DMS 273 (cell line): ENCODE data around the gene INSC.

ENCODE experiments used
- DNase-seq: peaks from one replicate; lab custom pipeline; 2025; ENCODE audit not compliant: unreplicated experiment; lab: John Stamatoyannopoulos, UW

The INSC gene

DNA sequence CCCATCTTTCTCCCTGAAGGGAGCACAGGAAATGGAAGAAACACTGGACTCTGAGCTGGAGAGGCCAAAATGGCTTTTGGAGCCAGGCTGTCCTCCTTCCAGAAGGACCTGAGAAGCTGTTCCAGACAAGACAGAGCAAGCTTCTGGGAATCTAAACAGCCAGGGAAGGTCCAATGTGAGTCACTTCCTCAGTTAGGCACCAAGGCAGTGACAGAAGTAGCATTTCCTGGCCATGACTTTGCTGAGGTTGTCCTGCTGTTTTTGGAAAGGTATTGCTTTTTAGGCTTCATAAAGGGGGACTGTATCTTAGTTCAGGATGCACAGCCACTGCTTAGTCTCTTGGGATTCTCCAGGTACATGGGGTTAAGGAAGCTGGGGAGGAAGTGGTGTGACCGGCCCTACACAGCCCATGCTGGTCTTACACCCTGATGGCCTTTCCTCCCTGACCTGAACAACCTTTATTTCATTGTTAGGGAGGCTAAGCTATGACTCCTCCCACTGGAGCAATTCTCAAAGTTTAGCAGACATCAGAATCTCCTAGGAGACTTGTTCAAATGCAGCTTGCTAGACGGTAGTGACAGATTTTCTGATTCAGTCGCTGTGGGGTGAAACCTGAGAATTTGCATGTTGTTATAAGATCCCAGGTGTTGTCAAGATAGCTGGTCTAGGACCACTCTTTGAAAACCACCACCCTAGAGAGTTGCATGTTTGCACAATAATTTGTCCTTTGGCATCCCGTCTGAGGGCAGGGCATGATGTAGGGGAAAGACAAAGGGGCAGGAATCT is 6.8 kb upstream of the INSC start:
- no peak for DNase-seq

DNA sequence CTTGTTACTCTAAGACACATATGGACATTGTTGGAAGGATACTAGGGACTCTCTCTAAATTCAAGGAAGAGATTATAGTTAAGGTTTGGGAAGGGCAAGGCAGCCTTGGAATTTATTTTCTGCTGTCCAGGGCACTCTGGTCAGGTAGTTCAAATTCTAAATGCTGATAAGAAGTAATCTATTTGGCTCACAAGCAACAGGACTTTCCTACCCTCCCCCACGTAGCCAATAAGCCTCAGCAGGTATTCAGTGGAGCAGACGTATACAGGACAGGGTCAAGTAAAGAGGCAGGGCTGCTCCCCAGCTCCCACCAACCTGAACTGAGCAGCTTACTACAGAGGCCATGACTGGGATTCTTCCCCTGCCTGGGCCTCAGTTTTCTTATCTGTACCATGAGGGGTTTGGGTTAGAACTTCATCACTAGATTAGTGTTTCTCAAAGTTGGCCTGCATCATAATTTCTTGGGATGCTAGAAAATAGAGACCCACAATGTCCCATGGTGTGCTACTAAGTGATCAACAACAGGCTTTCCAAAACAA is 6.1 kb upstream of the INSC start:
- no peak for DNase-seq

DNA sequence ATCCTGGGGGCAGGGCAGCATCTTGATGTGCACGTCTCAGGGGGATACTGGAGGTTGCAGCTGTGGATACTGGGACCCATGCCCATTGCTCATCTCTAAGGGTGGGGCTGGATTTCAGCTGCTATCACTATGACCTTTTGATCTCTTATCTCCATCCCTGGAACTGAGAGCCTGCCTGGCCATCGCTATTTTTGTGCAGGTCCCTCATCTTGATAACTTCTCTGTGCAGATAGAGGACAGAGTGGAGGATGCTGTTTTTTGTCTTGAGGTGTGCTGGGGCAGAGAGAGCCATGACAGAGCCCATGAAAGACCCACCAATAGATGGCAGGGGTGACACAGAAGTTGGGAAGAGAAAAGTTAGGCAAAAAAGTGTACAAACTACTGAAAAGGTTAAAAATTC is 5.1 kb upstream of the INSC start:
- no peak for DNase-seq

DNA sequence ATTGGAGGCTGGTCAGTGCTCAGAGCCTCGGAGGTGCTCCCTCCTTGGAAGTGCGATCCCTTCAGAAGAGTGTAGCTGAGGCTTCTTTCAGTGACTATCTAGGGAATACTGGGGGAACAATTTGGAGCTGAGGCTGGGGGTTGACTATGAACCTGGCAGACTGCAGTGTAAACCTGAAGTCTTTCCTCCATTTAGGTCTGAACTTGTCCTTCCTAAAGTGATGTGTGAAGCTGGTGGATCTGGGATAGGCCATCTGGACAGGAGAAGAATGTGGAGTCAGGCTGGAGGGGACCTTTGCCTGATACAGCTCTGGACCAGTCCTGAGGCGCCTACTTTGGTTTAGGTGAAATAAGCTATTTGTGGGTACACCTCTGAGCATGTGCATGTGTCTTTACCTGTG is 3.5 kb upstream of the INSC start:
- DNase-seq = no peak

DNA sequence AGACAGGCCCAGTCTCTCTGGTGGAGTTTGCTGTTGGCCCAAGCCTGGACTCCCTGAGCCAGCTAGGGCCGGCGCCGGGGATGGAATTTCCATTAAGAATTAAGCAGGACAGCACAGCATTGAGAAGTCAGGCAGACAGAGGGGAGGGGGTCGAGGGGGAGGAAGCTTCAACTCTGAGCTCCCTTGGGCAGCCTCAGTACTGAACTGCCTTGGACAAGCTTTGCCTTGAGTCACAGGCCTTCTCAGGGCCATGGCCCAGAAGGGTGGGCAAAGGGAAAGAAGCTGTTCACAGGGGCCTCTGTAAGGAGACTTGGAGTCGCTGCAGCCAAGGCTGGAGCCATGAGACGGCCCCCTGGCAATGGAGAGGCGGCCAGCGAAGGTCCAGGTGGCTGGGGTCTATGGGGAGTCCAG is 2.6 kb upstream of the INSC start:
- DNase-seq = no peak

DNA sequence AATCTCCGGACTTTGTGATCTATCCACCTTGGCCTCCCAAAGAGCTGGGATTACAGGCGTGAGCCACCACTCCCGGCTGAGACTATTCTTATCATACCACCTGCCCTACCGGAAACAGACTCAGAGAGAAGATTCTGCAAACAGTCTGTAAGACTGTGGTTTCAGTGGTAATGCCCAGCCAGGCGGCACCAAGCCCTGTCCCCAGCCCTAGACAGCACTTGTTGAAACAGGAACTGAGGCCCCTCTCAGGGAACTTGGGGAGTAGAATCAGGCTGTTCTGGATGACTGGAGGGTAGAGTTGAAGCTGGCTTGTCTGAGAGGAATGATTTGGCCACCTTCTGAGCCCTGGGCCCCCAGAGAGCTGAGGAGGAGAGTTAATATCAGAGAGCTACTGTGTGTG is 1.3 kb upstream of the INSC start:
- DNase-seq = no peak

DNA sequence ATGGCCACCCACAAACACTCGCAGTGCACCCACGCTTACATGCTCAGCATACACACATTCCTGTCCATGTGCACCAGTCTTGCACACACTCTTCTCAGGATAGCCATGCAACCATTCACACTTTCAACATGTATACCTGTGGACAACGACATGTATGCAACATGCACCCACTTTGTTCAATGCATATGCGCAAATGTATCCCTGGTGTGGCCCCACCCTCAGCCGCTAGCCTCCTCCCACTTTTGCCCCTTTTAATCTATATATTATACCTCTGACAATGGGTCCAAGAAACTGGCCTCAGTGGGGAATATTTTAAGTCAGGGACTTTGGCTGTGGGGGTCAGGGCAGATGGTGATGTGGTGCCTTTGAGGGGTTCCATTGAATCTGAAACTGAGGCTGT is 963 bp downstream of the INSC start:
- DNase-seq = no peak

DNA sequence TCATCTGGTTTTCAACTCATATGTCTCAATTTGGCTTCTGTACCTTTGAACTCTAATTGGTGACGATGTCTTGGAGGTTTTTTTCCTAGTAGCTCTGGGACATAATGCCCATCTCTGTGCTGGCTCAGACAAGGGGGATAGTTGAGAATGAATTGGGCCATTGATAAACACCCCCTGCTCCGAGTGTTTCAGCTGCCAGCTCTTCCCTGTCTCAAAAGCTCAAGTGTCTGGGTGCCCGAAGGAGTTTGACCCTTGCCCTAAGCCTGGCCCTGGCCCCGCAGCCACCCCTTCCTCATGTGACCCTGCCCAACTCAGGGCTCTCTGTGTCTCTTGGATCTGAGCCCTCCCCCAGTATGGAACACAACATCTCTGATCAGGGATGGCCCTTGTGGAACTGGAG is 3.0 kb downstream of the INSC start:
- no peak for DNase-seq

DNA sequence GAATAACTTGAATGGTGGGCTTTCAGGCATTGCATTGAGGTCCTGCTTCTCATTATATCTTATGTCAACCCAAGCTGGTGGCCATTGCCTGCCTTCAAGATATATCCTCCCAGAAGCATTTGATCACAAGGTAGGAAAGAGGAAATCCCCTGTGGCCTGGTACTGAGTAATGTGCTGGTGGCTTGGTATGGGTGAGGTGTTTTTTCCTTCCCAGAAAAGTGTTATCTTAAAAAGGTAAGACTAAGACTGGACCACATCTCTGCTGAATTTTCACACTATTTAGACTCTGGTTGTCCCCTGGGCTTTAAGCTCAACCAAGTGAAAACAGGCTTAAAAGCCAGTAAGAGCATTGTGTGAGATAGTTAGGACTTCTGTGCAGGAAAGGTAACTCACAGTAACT is 3.7 kb downstream of the INSC start:
- no peak for DNase-seq

DNA sequence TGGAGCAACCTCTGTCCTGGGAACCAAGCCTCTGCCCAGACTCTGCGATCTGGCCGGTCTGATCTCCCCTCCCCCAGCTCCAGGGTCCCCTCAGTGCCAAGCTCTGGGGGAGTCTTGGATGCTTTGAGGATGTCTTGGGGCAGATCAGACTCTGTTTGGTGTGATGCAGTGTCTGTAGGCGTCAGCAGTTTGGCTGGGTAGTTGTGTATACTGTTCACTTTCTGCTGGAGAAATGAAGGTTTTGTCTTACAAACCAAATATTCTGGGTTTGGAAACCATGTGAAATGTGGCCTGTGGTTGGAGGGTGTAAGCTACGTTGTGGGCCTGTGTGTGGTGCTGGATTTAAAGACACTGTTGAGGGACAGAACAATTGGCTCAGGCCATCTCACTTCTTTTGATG is 4.6 kb downstream of the INSC start:
- no peak for DNase-seq

DNA sequence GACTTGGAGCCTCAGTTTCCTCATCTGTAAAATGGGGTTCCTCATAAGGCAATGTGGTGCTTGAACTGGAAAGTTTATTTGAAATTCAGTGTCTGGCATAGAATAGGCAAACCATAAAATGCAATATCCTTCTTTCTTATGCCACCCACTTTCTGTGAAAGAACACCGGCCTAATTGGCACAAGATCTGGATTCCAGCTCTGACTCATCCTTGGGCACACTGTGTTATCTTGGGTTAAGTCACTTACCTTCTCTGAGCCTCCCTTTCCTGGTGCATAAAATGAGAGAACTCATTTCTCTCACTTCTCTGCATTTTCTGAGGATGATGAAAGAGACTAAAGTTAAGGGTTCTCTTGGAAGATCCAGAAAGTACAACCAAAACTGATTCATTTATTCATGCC is 5.1 kb downstream of the INSC start:
- no peak for DNase-seq

DNA sequence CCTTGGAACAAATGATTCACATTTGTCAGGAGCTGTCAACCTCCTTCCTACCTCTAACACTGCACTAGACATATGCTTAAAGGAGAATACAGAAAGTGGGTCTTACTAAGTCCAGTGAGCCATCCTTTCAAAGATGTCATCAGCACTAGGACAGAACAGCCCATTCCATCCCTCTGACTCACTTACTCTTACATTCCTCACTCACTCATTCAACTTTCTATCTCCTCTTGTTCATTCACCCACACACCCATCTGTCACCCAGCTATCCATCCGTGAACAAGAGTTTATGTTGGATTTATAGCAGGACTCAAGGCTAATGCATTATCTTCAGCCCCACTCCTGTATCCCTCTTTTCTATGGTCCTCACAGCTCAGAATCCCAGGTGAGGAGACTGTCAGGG is 9.1 kb downstream of the INSC start:
- no peak for DNase-seq

DNA sequence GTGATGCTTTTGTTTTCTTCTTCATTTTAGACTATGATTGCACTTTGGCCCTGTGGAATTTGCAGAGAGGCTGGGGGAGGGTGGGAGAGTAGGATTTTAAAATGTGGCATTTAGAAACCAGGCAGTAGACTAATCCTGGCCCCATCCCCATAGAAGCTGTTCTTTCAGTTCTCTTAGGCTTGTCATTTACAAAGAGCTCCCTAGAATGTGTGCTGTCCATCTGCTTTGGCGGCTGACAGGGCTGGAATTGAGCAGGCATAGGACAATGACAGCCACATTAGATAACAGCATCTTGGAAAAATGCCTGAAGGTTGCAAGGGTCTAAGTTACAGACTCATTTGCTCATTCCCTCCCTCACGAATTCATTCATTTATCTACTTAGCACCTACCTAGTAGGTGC is 9.8 kb downstream of the INSC start:
- DNase-seq = no peak

DNA sequence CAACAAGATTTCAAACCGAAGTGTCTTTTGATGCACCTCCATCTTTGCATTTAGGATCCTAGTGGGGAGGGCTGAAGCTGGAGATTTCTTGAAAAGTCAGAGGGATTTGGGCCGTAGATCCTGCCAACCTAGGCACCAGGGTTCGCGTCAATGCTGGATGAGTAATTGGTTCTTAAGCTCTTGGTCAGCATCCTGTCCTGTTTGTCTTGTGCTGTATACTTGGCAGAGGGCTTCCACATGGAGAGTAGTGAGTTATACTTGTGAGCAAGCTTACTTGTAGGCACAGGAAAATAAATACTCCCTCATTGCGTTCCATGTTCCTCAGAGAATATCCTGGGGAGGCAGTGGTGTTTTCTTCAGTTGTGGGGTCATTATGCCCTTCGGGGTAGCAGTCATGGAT is 12.6 kb downstream of the INSC start:
- no peak for DNase-seq

DNA sequence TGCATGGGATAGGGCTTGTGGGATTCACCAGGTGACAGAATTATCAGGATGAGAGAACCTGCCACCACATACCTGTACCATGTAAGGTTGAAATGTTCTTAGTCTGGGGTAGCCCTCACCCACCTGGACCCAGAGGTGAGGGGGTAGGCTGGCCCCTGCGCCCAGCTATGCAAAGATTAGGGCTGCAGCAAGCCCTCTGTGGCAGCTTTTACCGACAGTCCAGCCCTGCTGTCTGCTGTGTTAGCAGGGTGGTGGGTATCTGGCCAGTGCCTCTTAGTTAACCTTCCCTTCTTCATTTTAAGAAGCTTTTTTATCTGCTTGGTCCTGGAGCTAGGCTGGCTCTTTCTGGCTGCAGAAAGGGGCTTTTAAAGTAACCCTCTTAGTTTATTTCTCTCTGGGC is 13.9 kb downstream of the INSC start:
- DNase-seq = no peak

DNA sequence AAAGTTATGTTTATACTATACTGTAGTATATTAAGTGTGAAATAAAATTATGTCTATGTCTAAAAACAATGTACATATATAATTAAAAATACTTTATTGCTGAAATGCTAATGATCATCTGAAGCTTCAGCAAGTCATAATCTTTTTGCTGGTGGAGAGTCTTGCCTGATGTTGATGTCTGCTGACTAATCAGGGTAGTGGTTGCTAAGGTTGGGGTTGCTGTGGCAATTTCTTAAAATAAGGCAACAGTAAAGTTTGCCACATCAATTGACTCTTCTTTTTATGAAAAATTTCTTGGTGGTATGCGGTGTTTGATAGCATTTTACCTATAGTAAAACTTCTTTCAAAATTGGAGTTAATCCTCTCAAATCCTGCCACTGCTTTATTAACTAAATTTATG is 21.4 kb downstream of the INSC start:
- DNase-seq = no peak

DNA sequence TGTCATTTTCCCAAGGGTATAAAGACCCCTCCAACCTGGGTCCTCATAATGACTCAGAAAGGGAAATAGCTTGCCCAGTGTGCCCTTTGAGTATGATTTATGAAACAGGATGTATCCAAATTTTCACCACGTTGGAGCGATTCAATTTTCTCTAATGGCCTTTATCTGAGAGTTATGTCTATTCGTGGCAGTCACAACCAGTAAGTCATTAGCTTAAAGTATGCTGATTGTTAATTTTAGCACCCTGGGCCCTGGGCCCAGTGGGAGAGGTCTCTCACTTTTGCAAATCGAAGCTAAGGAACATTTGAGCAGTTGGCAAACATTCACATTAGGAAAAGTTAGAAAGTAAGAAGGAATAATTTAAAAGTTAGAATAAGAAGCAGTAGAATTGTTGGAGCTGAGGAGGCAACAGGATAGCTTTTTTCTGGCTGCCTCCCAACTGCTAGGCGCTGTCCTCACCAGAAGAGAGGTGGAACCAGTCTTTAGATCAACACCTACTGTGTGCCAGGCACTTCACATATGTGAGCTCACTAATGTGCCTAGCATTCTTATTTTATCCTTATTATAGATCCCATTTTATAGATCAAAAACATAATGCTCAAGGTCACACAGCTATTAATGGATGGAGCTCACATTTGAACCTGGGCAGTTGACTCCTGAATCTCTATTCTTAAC is 24.5 kb downstream of the INSC start:
- no peak for DNase-seq

DNA sequence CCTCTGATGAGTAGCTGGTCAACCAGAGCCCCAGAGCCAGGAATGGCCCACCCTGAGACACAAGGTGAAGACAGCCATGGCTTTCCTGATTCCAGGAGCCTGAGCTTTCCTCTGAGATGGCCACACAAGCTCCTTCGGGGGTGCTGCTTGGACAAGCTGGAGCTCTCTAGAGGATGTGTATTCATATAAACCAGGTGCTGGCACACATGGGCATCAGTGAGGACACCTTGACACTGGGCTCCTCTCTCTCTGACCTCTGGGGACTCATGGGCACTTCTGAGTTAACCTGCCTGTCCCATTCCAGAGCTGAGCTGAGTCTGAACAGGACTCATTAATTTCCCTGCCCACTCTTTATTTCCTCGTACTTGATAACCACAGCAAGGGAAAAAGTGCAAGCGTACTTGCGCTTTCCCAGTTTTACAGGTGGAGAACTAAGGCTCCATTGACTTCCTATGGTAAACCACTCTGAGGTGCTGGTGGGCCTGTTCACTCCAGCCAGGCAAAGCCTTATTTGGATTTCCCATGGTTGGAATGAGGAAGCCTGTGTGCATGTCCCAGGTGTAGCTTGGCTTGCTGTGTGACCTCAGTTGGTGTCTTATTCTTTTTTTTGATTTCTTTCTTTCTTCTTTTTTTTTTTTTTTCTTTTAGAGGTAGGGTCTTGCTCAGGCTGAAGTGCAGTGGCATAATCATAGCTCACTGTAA is 25.4 kb downstream of the INSC start:
- DNase-seq = no peak

DNA sequence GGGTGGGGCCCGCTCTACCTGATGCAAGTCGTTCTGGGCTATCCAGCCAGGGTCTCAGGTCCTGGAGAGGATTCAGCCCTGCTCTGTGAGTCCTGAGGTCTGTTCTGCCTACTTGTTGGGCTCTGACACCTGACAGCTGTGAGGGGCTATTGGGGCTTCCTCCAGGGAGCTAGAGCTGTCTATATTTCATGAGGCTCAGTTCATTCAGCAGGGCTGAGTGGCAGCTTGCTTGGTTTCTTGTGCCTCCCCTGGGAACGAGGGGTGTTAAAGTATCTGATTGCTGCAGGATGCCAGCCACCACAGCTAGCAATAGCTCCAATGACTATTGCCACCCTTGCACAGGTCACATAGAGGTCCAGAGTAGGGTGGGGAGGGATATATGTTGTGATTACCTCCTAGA is 26.7 kb downstream of the INSC start:
- no peak for DNase-seq

DNA sequence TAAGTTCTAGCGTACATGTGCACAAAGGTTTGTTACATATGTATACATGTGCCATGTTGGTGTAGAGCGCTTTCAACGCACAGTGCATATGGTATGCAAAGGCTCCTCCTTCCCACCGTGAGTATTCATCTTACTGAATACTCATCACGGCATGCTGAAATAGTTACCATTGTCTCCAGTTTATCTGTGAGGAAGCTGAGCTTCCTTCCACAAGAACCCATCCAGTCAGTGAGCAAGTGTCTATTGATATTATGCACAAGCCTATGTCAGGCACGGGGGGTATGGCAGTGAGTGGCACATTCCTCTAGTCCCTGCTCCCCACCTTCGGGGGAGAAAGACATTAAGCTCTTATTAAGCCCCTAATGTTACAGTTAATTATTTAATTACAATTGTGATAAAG is 28.1 kb downstream of the INSC start:
- no peak for DNase-seq

DNA sequence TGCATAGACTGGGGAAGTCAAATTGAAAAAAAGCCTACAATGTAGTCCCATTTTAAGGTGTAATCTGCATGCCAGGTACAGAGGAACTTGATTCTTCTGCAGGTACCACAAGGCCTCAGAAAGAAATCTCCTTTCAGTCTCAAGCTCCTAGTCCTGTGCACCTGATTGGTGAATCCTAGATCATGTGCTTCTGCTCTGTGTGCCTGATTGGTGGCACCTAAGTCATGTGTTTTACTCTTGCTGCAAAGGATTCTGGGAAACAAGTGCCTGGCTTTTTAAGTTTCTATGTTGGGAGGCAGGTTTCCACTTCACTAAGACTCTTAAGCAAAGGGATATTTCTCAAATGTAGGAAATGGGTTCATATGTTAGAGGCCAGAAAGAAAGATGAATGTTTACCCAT is 29.1 kb downstream of the INSC start:
- DNase-seq = no peak

DNA sequence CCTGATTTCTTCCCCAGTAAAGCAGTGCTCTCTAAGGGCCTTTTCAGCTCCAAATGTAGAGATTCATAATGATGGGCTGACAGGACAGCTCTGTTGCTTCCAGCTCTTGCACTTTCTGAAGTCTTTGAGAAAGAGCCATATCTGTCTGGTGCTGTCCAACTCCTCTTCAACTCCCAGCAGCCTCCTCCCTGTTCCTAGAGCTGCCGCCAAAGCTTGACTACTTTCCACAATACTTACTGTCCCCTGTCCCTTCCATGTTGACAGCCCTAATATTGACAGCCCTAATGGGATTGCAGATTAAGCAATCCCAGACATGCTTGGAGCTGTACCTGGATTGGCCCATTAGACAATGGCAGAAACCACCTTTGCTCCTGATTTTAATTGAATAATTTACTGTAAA is 29.6 kb downstream of the INSC start:
- no peak for DNase-seq
